Karpas-422 (cell line): ENCODE measurements around the gene MAN1B1. TPM values are rescaled to one million over a fixed set of nuclear protein-coding genes. Genes with fewer than 3 reads are reported as not detected.

Experiments used
- DNase-seq: peaks from one replicate; pipeline ENCODE4 v3.0.0-alpha.2; 2015
- H2AFZ ChIP-seq: fragments of 200-600 bp; sonication (generic); 2 replicates; pipeline ENCODE4 v1.6.1; 2014; ENCODE audit warnings: antibody characterized with exemption, low read length, mixed read lengths
- H3K27ac ChIP-seq: fragments of 200-600 bp; sonication (generic); 2 replicates; pipeline ENCODE4 v1.5.1; 2014; ENCODE audit warnings: mild to moderate bottlenecking, low read length, moderate library complexity
- H3K27me3 ChIP-seq: fragments of 200-600 bp; sonication (generic); 2 replicates; pipeline ENCODE4 v1.6.1; 2014; ENCODE audit warnings: low read length, mixed read lengths
- H3K36me3 ChIP-seq: fragments of 200-600 bp; sonication (generic); 2 replicates; pipeline ENCODE4 v1.6.1; 2014; ENCODE audit warnings: low read length, mixed read lengths; ENCODE audit not compliant: insufficient read depth
- H3K4me1 ChIP-seq: fragments of 200-600 bp; sonication (generic); 2 replicates; pipeline ENCODE4 v1.6.1; 2014; ENCODE audit warnings: mild to moderate bottlenecking, low read length, mixed read lengths
- H3K4me2 ChIP-seq: fragments of 200-600 bp; sonication (generic); 2 replicates; pipeline ENCODE4 v1.6.1; 2014; ENCODE audit warnings: low read length, low read depth, mild to moderate bottlenecking; ENCODE audit not compliant: poor library complexity, severe bottlenecking
- H3K4me3 ChIP-seq: fragments of 200-600 bp; sonication (generic); 2 replicates; pipeline ENCODE4 v1.5.1; 2014; ENCODE audit warnings: mild to moderate bottlenecking, antibody characterized with exemption, low read length, mixed read lengths
- H3K79me2 ChIP-seq: fragments of 200-600 bp; sonication (generic); 2 replicates; pipeline ENCODE4 v1.6.1; 2014; ENCODE audit warnings: mild to moderate bottlenecking, low read length, mixed read lengths
- H3K9ac ChIP-seq: fragments of 200-600 bp; sonication (generic); 2 replicates; pipeline ENCODE4 v1.6.0; 2014; ENCODE audit warnings: low read length
- H3K9me2 ChIP-seq: fragments of 200-600 bp; sonication (generic), shearing (Covaris generic); replicated peaks from 2 replicates; pipeline ENCODE4 v1.6.0; 2014; ENCODE audit warnings: mild to moderate bottlenecking, low read length, moderate library complexity; ENCODE audit not compliant: insufficient read depth
- H3K9me3 ChIP-seq: fragments of 300-700, 200-600 bp; sonication (generic); 2 replicates; pipeline ENCODE4 v1.6.1; 2014; ENCODE audit warnings: low read length, mixed read lengths
- H4K20me1 ChIP-seq: fragments of 200-600 bp; sonication (generic); 2 replicates; pipeline ENCODE4 v1.6.1; 2014; ENCODE audit warnings: mild to moderate bottlenecking, antibody characterized with exemption, low read length, low read depth; ENCODE audit not compliant: insufficient read depth
- total RNA-seq: library from RNA; depleted of rRNA; stranded (reverse); fragments of >200 nt; shearing (Covaris generic); gene quantifications from 2 replicates; pipeline ENCODE4 v1.2.3, GENCODE V29; 2014; ENCODE audit warnings: low replicate concordance; rRNA removed

Gene MAN1B1
- total RNA-seq: 28.9 and 58.1 TPM in 2 replicates

DNA sequence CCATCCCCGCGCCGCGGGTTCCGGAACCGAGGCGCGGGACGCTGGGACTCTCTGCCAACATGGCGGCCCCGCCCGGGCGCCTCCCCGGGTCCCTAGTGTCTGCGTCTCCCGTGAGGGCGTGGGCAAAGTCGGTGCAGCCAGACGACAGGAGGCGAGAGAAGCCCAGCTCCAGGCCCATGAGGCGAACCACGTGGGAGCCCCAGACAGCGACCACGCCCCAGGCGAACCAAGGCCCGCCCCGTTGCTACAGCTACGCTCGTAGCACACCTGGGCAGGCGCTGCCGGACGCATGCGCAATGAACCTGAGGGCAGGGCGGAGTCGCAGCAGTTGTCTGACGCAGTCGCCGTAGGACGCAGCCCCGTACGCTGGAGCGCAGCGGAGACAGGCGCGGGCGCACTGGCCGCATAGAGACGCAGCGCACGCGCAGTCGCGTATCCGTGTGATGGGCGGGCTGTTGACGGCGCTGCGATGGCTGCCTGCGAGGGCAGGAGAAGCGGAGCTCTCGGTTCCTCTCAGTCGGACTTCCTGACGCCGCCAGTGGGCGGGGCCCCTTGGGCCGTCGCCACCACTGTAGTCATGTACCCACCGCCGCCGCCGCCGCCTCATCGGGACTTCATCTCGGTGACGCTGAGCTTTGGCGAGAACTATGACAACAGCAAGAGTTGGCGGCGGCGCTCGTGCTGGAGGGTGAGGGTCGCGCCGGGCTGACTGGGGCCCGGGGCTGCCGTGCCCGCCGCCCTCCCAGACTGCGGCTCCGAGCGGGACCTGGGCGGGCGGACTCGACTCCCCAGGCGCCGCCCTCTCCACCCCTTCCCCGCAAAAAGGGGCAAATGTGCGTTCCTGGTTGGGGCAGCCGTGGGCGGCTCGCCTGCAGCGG lies at the start of gene MAN1B1:
TSS of gene MAN1B1 (plus strand) at position 455 of the 878 bp plus-strand sequence. CDS start at position 470, 15 bp downstream.
- Histone ChIP-seq H3K9me2 (no peaks in the 10 kb centered on the region), H3K9ac (peak within 1 kb of the TSS; percentile 92), H4K20me1 (no peaks in the 10 kb centered on the region), H3K79me2 (peaks cover 18% of the 10 kb centered on the region), H3K9me3 (no peaks in the 10 kb centered on the region), H2AFZ (peak within 1 kb of the TSS; percentile 28; the same call in 1 of the 2 replicates), H3K27ac (peak within 1 kb of the TSS; percentile 93), H3K27me3 (no peaks in the 10 kb centered on the region), H3K4me2 (peak within 1 kb of the TSS; percentile 97), H3K36me3 (no peaks in the 10 kb centered on the region), H3K4me1 (peaks cover 58% of the 10 kb centered on the region), H3K4me3 (peak within 1 kb of the TSS; percentile 82)
- peak; percentile 100 for DNase-seq

DNA sequence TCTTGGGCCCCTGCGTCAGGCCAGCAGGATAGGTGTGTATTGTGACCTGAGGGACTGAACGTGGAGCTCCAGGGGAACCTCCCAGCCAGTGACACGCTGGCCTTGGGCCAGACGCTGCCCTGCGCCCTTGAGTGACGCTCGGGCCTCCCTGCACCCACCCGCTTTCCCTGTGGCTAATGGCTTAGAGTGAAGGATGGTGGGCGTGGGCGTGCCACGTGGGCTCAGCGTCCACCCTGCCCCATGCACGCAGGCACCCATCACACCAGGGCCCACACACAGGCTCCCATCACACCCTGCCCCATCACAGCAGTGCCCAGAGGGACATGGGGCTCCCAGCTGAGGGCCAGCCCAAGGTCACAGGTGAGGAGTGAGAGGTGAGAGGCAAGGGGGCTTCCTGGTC lies 49.8 kb upstream of the MAN1B1 start:
- no peak for DNase-seq
- no peaks in the 10 kb centered on the region for H4K20me1 ChIP-seq
- no peak overlapping the region for H3K9ac ChIP-seq

DNA sequence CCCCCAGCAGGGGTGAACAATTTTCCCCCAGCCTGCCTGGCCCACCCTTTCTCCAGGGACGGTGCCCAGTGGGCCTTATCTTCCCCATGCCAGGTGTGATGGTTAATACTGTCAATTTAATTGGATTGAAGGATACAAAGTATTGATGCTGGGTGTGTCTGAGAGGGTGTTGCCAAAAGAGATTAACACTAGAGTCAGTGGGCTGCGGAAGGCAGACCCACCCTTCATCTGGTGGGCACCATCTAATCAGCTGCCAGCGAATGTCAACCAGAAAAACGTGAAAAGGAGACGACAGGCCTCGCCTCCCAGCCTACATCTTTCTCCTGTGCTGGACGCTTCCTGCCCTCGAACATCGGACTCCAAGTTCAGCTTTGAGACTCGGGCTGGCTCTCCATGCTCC lies 49.3 kb upstream of the MAN1B1 start:
- Histone ChIP-seq H4K20me1 (no peaks in the 10 kb centered on the region), H3K4me1 (peaks cover 10% of the 10 kb centered on the region), H3K9ac (no peak overlapping the region), H3K4me2 (no peak overlapping the region), H3K27me3 (no peaks in the 10 kb centered on the region), H3K79me2 (no peaks in the 10 kb centered on the region), H3K36me3 (no peaks in the 10 kb centered on the region), H3K27ac (no peak overlapping the region), H3K9me2 (no peaks in the 10 kb centered on the region), H2AFZ (no peak overlapping the region), H3K4me3 (no peak overlapping the region), H3K9me3 (no peaks in the 10 kb centered on the region)
- DNase-seq: no peak

More for the DNA sequence above, 49.8 kb upstream of the MAN1B1 start:
- Histone ChIP-seq H3K36me3 (no peaks in the 10 kb centered on the region), H3K9me2 (no peaks in the 10 kb centered on the region), H3K4me1 (peaks cover 14% of the 10 kb centered on the region), H3K79me2 (no peaks in the 10 kb centered on the region), H3K9me3 (no peaks in the 10 kb centered on the region), H3K27ac (no peak overlapping the region), H2AFZ (no peak overlapping the region), H3K4me2 (no peak overlapping the region), H3K4me3 (no peak overlapping the region), H3K27me3 (no peaks in the 10 kb centered on the region)

DNA sequence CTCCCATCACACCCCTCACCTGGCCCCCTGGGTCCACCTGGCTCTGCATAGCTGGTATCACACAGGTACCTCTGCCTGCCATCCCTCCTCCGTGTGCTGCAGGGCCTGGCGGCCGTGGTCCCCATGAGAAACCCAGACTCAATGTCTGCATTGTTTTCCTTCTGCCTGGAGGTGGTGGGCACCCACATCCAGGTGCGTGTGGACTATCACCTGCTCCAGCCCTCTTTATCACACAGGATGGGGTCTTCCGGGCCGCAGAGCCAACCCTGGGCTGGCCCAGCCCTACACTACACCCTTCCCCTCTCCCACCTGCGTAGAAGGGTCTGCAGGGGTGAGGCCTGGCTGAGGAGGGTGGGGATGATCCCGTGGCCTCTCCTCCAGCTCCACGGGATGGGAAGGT lies 47.9 kb upstream of the MAN1B1 start:
- Histone ChIP-seq H3K4me1 (peaks cover 11% of the 10 kb centered on the region), H2AFZ (no peak overlapping the region), H3K79me2 (no peaks in the 10 kb centered on the region), H3K4me2 (no peak overlapping the region), H3K27me3 (no peaks in the 10 kb centered on the region), H3K27ac (no peak overlapping the region), H3K9ac (no peak overlapping the region), H3K9me2 (no peaks in the 10 kb centered on the region), H3K9me3 (no peaks in the 10 kb centered on the region), H3K36me3 (no peaks in the 10 kb centered on the region), H4K20me1 (no peaks in the 10 kb centered on the region), H3K4me3 (no peak overlapping the region)
- no peak for DNase-seq

DNA sequence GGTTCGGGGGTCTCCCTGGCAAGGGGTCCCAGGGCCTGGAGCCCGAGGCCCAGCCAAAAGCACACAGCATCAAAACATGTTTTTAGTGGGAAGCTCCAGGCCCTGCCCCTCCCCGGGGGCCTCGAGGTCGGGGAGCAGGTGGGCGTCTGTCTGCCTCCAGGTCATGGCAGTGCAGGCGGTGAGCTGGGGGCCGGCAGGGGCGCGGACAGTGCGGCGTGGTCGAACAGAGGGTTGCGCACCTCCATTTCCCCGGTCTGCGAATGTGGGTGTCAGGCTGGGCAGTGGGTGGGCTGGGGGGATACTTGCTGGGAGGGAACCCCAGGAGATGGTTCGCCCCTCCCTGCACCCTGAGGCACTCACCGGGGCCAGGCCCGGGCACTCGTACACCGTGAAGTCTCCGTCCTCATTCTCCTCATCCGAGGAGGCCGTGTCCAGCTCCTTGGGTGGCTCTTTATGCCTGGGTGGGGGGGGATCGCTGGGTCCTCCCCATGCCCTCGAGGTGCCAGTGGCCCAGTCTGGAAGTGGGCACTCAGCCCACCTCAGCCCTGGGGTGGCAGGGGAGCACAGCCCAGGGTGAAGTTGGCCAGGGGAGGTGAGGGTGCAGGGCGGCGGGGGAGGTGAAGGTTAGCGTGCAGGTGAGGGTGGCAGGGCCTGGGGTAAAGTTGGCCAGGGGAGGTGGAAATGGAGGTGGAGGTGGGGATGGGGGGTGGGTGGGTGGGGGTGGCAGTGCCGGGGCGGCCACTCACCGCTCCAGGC lies 47.0 kb upstream of the MAN1B1 start:
- Histone ChIP-seq H3K36me3 (no peaks in the 10 kb centered on the region), H3K4me2 (no peak overlapping the region), H3K4me1 (peaks cover 8% of the 10 kb centered on the region), H3K4me3 (no peak overlapping the region), H3K9ac (no peak overlapping the region), H3K9me2 (no peaks in the 10 kb centered on the region), H3K27ac (no peak overlapping the region), H3K79me2 (no peaks in the 10 kb centered on the region), H3K9me3 (no peaks in the 10 kb centered on the region), H3K27me3 (no peaks in the 10 kb centered on the region), H2AFZ (no peak overlapping the region), H4K20me1 (no peaks in the 10 kb centered on the region)
- DNase-seq: no peak

DNA sequence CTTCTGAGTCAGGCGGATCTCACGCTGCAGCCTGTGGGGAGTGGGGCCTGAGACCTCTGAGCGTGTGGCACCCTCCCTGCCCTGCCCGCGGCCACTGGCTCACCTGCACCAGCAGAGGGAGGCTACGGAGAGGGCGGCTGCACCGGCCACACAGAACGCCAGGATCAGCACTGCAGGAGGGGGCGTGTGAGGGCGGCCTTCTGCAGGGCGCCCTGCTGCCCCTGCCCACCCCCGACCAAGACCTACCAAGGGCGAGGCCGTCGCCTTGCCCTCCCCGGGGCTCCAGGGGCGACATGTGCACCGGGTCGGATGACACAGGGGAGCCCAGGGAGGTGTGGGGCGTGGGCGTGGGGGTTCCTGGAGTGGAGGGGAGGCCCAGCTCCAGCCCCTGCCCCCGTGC lies 46.2 kb upstream of the MAN1B1 start:
- no peaks in the 10 kb centered on the region for H3K27me3 ChIP-seq

DNA sequence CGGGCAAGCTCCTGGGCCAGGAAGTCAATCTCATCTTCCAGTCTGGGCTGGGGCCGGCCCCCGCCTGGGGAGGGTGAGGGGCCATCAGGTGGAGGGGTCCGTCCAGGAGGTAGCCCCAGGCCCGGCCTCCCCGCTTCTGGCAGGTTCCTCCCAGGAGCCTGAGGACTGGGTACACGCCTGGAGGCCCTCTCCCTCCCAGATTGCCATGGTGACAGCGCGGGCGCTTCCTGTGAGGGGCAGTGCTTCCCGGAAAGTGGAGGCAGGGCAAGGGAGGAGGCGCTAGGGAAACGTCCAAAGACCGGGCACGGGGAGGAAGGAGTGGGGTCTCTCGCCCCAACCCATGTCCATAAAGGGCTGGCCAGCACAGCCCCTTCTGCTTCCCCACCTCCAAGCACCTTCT lies 45.7 kb upstream of the MAN1B1 start:
- H3K4me2 ChIP-seq: no peak overlapping the region
- no peaks in the 10 kb centered on the region for H3K9me3 ChIP-seq
- no peak for DNase-seq
- H3K4me1 ChIP-seq: peaks cover 8% of the 10 kb centered on the region
- H3K4me3 ChIP-seq: no peak overlapping the region
- no peaks in the 10 kb centered on the region for H3K9me2 ChIP-seq
- H3K79me2 ChIP-seq: no peaks in the 10 kb centered on the region
- H3K9ac ChIP-seq: no peak overlapping the region
- no peaks in the 10 kb centered on the region for H4K20me1 ChIP-seq
- H3K27ac ChIP-seq: no peak overlapping the region
- H3K27me3 ChIP-seq: no peaks in the 10 kb centered on the region
- H2AFZ ChIP-seq: no peak overlapping the region
- no peaks in the 10 kb centered on the region for H3K36me3 ChIP-seq

More for the DNA sequence above, 46.2 kb upstream of the MAN1B1 start:
- no peak overlapping the region for H3K4me2 ChIP-seq
- no peaks in the 10 kb centered on the region for H3K9me2 ChIP-seq
- H3K9me3 ChIP-seq: no peaks in the 10 kb centered on the region
- no peak overlapping the region for H3K4me3 ChIP-seq
- H3K27ac ChIP-seq: no peak overlapping the region
- H3K36me3 ChIP-seq: no peaks in the 10 kb centered on the region
- DNase-seq: no peak
- H2AFZ ChIP-seq: no peak overlapping the region
- H3K79me2 ChIP-seq: no peaks in the 10 kb centered on the region
- no peak overlapping the region for H3K9ac ChIP-seq
- H4K20me1 ChIP-seq: no peaks in the 10 kb centered on the region
- H3K4me1 ChIP-seq: peaks cover 8% of the 10 kb centered on the region
